AG09319 (cell line): ENCODE measurements around the gene AFAP1.

Experiments
- DNase-seq: peaks from one replicate; pipeline ENCODE4 v3.0.0-alpha.2; 2010; ENCODE audit warnings: low read depth; ENCODE audit errors: extremely low read depth
- CTCF ChIP-seq: IDR thresholded peaks from 2 replicates; pipeline ENCODE4 v1.5.1; 2011; ENCODE audit warnings: low read depth, mild to moderate bottlenecking, inconsistent platforms, low read length, moderate library complexity

Gene AFAP1

GRCh38 chr4:7774301-7775294 is 165.1 kb downstream of the AFAP1 start:
- no peak for TF ChIP-seq CTCF
- no peak for DNase-seq

- no peak for DNase-seq
- TF ChIP-seq CTCF: no peak
Observed at GRCh38 chr4:7773401-7774180, 166.1 kb downstream of the AFAP1 start.

- TF ChIP-seq CTCF: no peak
- DNase-seq: no peak
Observed at GRCh38 chr4:7772711-7773385, 166.8 kb downstream of the AFAP1 start.

GRCh38 chr4:7771541-7772507 is 167.8 kb downstream of the AFAP1 start:
- no peak for TF ChIP-seq CTCF
- DNase-seq: no peak

GRCh38 chr4:7771056-7771455 is 168.6 kb downstream of the AFAP1 start:
- TF ChIP-seq CTCF: no peak
- DNase-seq: no peak

GRCh38 chr4:7770224-7771050 is 169.2 kb downstream of the AFAP1 start:
- no peak for DNase-seq
- peak; percentile 57 for TF ChIP-seq CTCF
